Measurements from ENCODE around the gene IL1B.

Gene IL1B

DNA sequence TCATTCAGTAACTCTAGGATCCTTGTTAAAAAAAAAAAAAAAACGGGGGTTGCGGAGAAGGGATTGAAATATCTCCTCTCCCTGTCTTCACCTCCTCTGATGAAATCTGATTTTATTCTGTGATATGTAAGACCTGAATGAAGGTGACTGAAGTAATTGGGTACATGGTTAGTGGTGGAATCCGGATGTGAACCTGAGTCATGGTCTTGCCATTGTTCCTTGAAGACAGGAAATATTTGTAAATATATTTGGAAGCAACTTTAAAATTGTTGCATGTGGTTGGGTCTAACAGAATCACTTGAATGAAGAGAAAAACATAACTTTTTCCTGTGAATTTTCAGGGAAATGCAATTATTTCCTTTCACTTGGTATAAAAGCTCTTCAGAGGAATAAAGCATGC lies 49.3 kb downstream of the IL1B start:
- DNase-seq (ENCODE audit: insufficient read length, low spot score) (no peak), FAIRE-seq (no peak)

- no peak for DNase-seq (ENCODE audit: insufficient read length, low spot score)
- peak; percentile 61 for FAIRE-seq
Observed at GRCh38 chr2:112784199-112785189, 52.1 kb downstream of the IL1B start, which contains the start of gene IL1A. IL1A (minus strand) TSS chr2:112784493; CDS start chr2:112783770, 723 bp downstream.

DNA sequence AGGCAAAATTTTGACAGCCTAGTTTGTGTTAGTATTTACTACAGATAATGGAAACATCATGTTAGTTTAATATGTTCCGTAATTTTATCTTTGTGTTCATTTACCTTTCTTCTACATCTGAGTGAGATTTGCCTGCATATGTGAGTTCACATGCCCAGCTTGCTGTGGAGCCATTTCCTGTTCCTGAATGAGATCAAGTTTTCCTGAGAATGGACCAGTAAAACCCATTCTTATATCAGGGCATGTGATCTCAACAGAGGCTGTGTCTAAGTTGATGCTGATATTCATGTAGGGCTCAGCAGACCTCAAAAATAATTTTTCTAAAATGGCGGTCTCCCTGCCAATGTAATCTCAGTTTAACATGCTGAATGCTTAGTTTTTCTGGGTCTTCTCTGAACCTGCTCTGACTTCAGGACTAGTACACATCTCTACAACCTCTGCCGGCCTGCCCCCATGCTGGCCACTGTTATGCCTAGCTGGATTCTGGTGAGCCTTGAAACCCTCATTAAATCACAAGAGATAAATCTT lies 53.3 kb downstream of the IL1B start:
- DNase-seq (ENCODE audit: insufficient read length, low spot score), result no peak
- no peak for FAIRE-seq

- FAIRE-seq (peak; percentile 88), DNase-seq (ENCODE audit: insufficient read length, low spot score) (no peak)
Observed at GRCh38 chr2:112782234-112782799, 54.3 kb downstream of the IL1B start.

All from GM19239 (cell line).